ENCODE data around the gene PLCG2.
A peak's percentile ranks its signal among the peaks of the same experiment; 100 is the strongest.

The PLCG2 gene

GRCh38 chr16:81833751-81834150 lies 54.7 kb downstream of the PLCG2 start:
- in situ Hi-C loops (cut with MboI; ENCODE audit: low pct_unique_long_range_greater_than_20kb, low sequenced_read_pairs) = no loop called here
- DNase-seq = no peak

GRCh38 chr16:81834868-81835267 lies 55.8 kb downstream of the PLCG2 start:
- DNase-seq = no peak
- in situ Hi-C loops (cut with MboI; ENCODE audit: low pct_unique_long_range_greater_than_20kb, low sequenced_read_pairs) = no loop called here

GRCh38 chr16:81836279-81837054 lies 57.4 kb downstream of the PLCG2 start:
- DNase-seq = peak; percentile 32
- in situ Hi-C loops (cut with MboI; ENCODE audit: low pct_unique_long_range_greater_than_20kb, low sequenced_read_pairs) = no loop called here

- in situ Hi-C loops (cut with MboI; ENCODE audit: low pct_unique_long_range_greater_than_20kb, low sequenced_read_pairs) = no loop called here
- peak; percentile 51 for DNase-seq
Observed at GRCh38 chr16:81837312-81837751, 58.2 kb downstream of the PLCG2 start.

GRCh38 chr16:81838794-81839193 lies 59.7 kb downstream of the PLCG2 start:
- in situ Hi-C loops (cut with MboI; ENCODE audit: low pct_unique_long_range_greater_than_20kb, low sequenced_read_pairs) = no loop called here
- DNase-seq = no peak

- in situ Hi-C loops (cut with MboI; ENCODE audit: low pct_unique_long_range_greater_than_20kb, low sequenced_read_pairs) = no loop called here
- no peak for DNase-seq
Observed at GRCh38 chr16:81841722-81842121, 62.6 kb downstream of the PLCG2 start.

- peak; percentile 42 for DNase-seq
- in situ Hi-C loops (cut with MboI; ENCODE audit: low pct_unique_long_range_greater_than_20kb, low sequenced_read_pairs) = no loop called here
Observed at GRCh38 chr16:81842564-81843242, 63.6 kb downstream of the PLCG2 start.

GRCh38 chr16:81843243-81843582 lies 64.1 kb downstream of the PLCG2 start:
- in situ Hi-C loops (cut with MboI; ENCODE audit: low pct_unique_long_range_greater_than_20kb, low sequenced_read_pairs) = no loop called here
- no peak for DNase-seq

GRCh38 chr16:81843683-81844082 lies 64.6 kb downstream of the PLCG2 start:
- DNase-seq = no peak
- in situ Hi-C loops (cut with MboI; ENCODE audit: low pct_unique_long_range_greater_than_20kb, low sequenced_read_pairs) = no loop called here

- DNase-seq = no peak
- in situ Hi-C loops (cut with MboI; ENCODE audit: low pct_unique_long_range_greater_than_20kb, low sequenced_read_pairs) = no loop called here
Observed at GRCh38 chr16:81846105-81846504, 67.0 kb downstream of the PLCG2 start.

- peak; percentile 40 for DNase-seq
- in situ Hi-C loops (cut with MboI; ENCODE audit: low pct_unique_long_range_greater_than_20kb, low sequenced_read_pairs) = no loop called here
Observed at GRCh38 chr16:81848306-81848853, 69.3 kb downstream of the PLCG2 start.

- DNase-seq = no peak
- in situ Hi-C loops (cut with MboI; ENCODE audit: low pct_unique_long_range_greater_than_20kb, low sequenced_read_pairs) = no loop called here
Observed at GRCh38 chr16:81850197-81850944, 71.3 kb downstream of the PLCG2 start.

GRCh38 chr16:81852347-81852746 lies 73.3 kb downstream of the PLCG2 start:
- DNase-seq = no peak
- in situ Hi-C loops (cut with MboI; ENCODE audit: low pct_unique_long_range_greater_than_20kb, low sequenced_read_pairs) = no loop called here

GRCh38 chr16:81855552-81856153 lies 76.6 kb downstream of the PLCG2 start:
- in situ Hi-C loops (cut with MboI; ENCODE audit: low pct_unique_long_range_greater_than_20kb, low sequenced_read_pairs) = no loop called here
- DNase-seq = no peak

GRCh38 chr16:81860287-81861266 lies 81.5 kb downstream of the PLCG2 start:
- DNase-seq = no peak
- in situ Hi-C loops (cut with MboI; ENCODE audit: low pct_unique_long_range_greater_than_20kb, low sequenced_read_pairs) = no loop called here

GRCh38 chr16:81861503-81861902 lies 82.4 kb downstream of the PLCG2 start:
- DNase-seq = no peak
- in situ Hi-C loops (cut with MboI; ENCODE audit: low pct_unique_long_range_greater_than_20kb, low sequenced_read_pairs) = no loop called here

GRCh38 chr16:81861915-81862314 lies 82.8 kb downstream of the PLCG2 start:
- in situ Hi-C loops (cut with MboI; ENCODE audit: low pct_unique_long_range_greater_than_20kb, low sequenced_read_pairs) = no loop called here

GRCh38 chr16:81863630-81864352 lies 84.7 kb downstream of the PLCG2 start:
- in situ Hi-C loops (cut with MboI; ENCODE audit: low pct_unique_long_range_greater_than_20kb, low sequenced_read_pairs) = no loop called here
- DNase-seq = no peak

More at GRCh38 chr16:81861915-81862314, 82.8 kb downstream of the PLCG2 start:
- DNase-seq = no peak
